GM12873 (cell line): ENCODE measurements around the gene CHRD.
A peak's percentile ranks its signal among the peaks of the same experiment; 100 is the strongest.

Experiments used
- CTCF ChIP-seq: IDR thresholded peaks from 2 replicates; pipeline ENCODE4 v1.5.1; 2012; ENCODE audit warnings: low read depth, mild to moderate bottlenecking, moderate library complexity, low read length, control low read depth; ENCODE audit not compliant: insufficient read depth; ENCODE audit errors: missing control alignments

CHRD gene

GRCh38 chr3:184368586-184369183, 11.2 kb upstream of the CHRD start:
- TF ChIP-seq CTCF, result no peak

GRCh38 chr3:184371570-184372018, 8.3 kb upstream of the CHRD start:
- peak; percentile 98 for TF ChIP-seq CTCF

GRCh38 chr3:184372296-184372821, 7.5 kb upstream of the CHRD start:
- TF ChIP-seq CTCF, result no peak

- no peak for TF ChIP-seq CTCF
Measured at GRCh38 chr3:184372911-184373310, 6.9 kb upstream of the CHRD start.

- TF ChIP-seq CTCF, result no peak
Measured at GRCh38 chr3:184373422-184373821, 6.4 kb upstream of the CHRD start.

GRCh38 chr3:184375747-184376461, 4.0 kb upstream of the CHRD start:
- TF ChIP-seq CTCF, result no peak

GRCh38 chr3:184377374-184377773, 2.5 kb upstream of the CHRD start:
- TF ChIP-seq CTCF, result no peak
